Stimulated activated CD4-positive, alpha-beta T cell treated with anti-CD3 and anti-CD28 coated beads, Interleukin-4, amount 100 ng/mL, for 24 hours (primary cell): Measurements from ENCODE around the gene MANBA.

Source experiments
- DNase-seq: peaks from one replicate; pipeline ENCODE4 v3.0.0-alpha.2; 2020

Gene MANBA

DNA sequence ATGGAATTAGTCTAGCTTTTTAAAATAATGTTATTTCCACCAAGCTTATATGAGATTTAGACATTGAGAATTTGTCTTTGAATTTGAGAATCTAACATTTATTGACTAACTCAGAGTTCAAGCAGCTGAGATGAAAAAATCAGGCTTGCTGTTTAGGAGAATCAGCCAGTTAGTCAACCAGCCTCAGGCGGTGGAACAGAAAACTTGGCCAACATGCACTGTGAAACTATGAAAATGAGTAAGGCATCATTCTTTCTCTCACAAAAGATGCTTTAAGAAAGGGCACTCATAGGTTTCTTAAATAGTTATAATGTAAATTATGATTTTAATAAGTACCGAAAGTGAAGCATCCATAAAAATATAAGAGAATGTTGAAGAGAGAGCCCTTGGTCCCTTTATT is 175.4 kb downstream of the MANBA start:
- peak; percentile 32 for DNase-seq

DNA sequence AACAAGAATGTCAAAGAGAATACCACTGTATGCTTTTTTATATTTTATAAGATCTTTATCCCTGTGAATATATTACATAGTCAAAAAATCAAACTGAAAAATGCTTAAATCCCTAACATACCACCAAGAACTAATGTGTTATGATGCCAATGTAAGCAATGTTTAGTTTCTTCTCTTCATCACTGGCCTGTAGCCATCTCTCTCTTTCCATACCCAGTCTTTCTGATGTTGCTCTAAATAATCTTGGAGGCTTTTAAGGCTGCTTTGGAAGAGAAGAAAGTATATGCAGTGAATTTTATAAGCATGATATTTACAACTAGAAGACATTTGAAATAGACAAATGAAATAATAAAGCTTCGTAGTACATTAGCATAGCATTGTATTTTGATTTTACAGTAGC is 176.7 kb downstream of the MANBA start:
- no peak for DNase-seq
